ENCODE results near the gene PTTG1IP. TPM values are rescaled to one million over a fixed set of nuclear protein-coding genes. Genes with fewer than 3 reads are reported as not detected.

The PTTG1IP gene
- total and polyA plus RNA-seq, 2 of the 4 experiments (the other 2 are of a cell fraction): 167 to 194 TPM

DNA sequence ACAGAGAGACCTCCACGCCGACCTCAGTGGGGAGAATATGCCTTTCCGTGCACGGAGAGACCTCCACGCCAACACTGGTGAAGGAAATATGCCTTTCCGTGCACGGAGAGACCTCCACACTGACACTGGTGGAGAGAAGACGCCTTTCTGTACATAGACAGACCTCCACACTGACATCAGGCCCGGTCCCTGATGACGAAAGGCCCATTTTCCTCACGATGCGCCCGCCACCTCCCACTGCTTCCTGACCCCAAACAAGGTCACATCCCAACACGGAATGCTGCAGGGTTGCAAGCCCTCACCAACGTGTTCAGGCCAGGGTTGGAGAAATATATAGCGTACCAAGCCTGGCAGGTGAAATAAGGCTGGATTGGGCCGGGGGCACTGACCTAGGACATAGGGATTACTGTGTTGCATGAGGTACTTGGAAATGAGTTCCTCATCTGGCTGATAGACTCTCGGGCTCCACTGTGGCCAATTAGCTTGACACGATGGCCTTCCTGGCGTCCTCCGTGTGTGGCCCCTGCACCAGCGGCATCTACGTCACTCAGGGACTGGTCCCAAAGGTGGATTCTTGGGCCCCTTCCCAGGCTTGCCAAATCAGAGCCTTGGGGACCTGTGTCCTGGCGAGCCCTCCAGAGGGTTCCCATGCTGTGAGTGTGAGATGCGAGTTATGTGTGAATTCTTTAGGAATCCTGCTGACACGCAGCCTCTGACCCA is 39.1 kb downstream of the PTTG1IP start:
- Histone ChIP-seq H3K9me3 (ENCODE audit: control insufficient read depth, insufficient read depth, low read length) (peaks cover 8% of the 10 kb centered on the region), H2BK5ac (ENCODE audit: low read depth, low read length, poor library complexity, severe bottlenecking) (no peak overlapping the region), H4K91ac (ENCODE audit: insufficient read depth, low read depth, low read length) (no peak overlapping the region), H2AK5ac (ENCODE audit: low read depth, low read length) (no peak overlapping the region), H2AK9ac (replicated peaks; ENCODE audit: low read depth, low read length, poor library complexity) (no peak overlapping the region), H3K4ac (ENCODE audit: low read depth, low read length) (no peak overlapping the region), H2AFZ (replicated peaks; ENCODE audit: low read length, poor library complexity) (peak overlapping the region; percentile 8), H4K8ac (ENCODE audit: low read depth in 2 of 2, low read length in 2 of 2) (no peak overlapping the region), H3K9me1 (ENCODE audit: insufficient read depth, low read length) (no peaks in the 10 kb centered on the region), H2BK20ac (ENCODE audit: low read depth, low read length) (no peak overlapping the region), H3K18ac (ENCODE audit: low read depth, low read length) (no peak overlapping the region), H3K23ac (ENCODE audit: low read depth, low read length) (no peak overlapping the region), H3K79me1 (ENCODE audit: low read depth in 1 of 2, low read length in 2 of 2) (no peaks in the 10 kb centered on the region), H3K27ac (ENCODE audit: insufficient read depth, low read length) (no peak overlapping the region), H3K14ac (replicated peaks; ENCODE audit: low read depth, low read length) (no peak overlapping the region), H3K4me2 (ENCODE audit: low read depth, low read length) (no peak overlapping the region), H2BK120ac (ENCODE audit: low read depth, low read length) (no peak overlapping the region), H4K5ac (ENCODE audit: low read depth, low read length) (no peak overlapping the region), H2BK15ac (ENCODE audit: low read depth, low read length) (no peak overlapping the region), H3K9ac (ENCODE audit: low read depth, low read length) (no peak overlapping the region), H3K36me3 (ENCODE audit: control insufficient read depth, insufficient read depth, low read length) (no peaks in the 10 kb centered on the region), H3K56ac (ENCODE audit: extremely low read depth, insufficient read depth, low read length) (no peak overlapping the region), H3K27me3 (ENCODE audit: control insufficient read depth, insufficient read depth, low read length) (peaks cover 20% of the 10 kb centered on the region), H4K20me1 (ENCODE audit: insufficient read depth, low read length) (no peaks in the 10 kb centered on the region), H3K4me3 (ENCODE audit: insufficient read depth, low read depth, low read length) (no peak overlapping the region), H3K4me1 (ENCODE audit: control insufficient read depth, insufficient read depth, low read length) (peaks cover 5% of the 10 kb centered on the region; the same call in 1 of the 2 replicates)
- DNase-seq (no peak), ATAC-seq (ENCODE audit: low read depth) (no peak)
- BruUV-seq (replicated peaks): no TSS peak
- in situ Hi-C loops (cut with MboI; ENCODE audit: low sequenced_read_pairs) (no loop called here), intact Hi-C loops (cut with micrococcal nuclease) (loop anchor here (1.0 kb wide), 1 partner anchor 12 kb away; no protein-coding TSS in a partner anchor), dilution Hi-C loops (cut with HindIII; ENCODE audit: low sequenced_read_pairs, unreplicated experiment) (no loop called here)
- 80% methylated on average over 12 of the region's 26 CpGs; no CpG with 5 or more reads in 1 of the 2 experiments for WGBS, 2 experiments (ENCODE audit: extremely low coverage in 2 of 2, insufficient read length in 1 of 2)
- TF ChIP-seq MXI1 (IDR thresholded peaks at IDR 0.05; ENCODE audit: borderline replicate concordance, low read depth, low read length) (no peak), RCOR1 (IDR thresholded peaks at IDR 0.05; ENCODE audit: insufficient replicate concordance, low read length) (no peak), FOS (IDR thresholded peaks at IDR 0.05; ENCODE audit: low read depth, low read length) (no peak), NFE2L2 (IDR thresholded peaks at IDR 0.05; ENCODE audit: low read depth, low read length) (no peak), RAD21 (IDR thresholded peaks at IDR 0.05; ENCODE audit: low read length) (no peak), CEBPB (IDR thresholded peaks at IDR 0.05; ENCODE audit: low read depth, low read length) (no peak), CHD1 (IDR thresholded peaks at IDR 0.05; ENCODE audit: low read depth, low read length) (no peak), RFX5 (IDR thresholded peaks at IDR 0.05; ENCODE audit: low read depth, low read length) (no peak), MAZ (IDR thresholded peaks at IDR 0.05; ENCODE audit: borderline replicate concordance, low read depth, low read length) (no peak), BHLHE40 (IDR thresholded peaks at IDR 0.05; ENCODE audit: low read depth, low read length) (no peak), MAFK (IDR thresholded peaks at IDR 0.05; ENCODE audit: low read depth, low read length) (no peak), POLR2A (IDR thresholded peaks at IDR 0.05; ENCODE audit: low read depth, low read length) (no peak), SMC3 (IDR thresholded peaks at IDR 0.05; ENCODE audit: low read depth, low read length) (no peak)
- TF ChIP-seq, protein P1, sequence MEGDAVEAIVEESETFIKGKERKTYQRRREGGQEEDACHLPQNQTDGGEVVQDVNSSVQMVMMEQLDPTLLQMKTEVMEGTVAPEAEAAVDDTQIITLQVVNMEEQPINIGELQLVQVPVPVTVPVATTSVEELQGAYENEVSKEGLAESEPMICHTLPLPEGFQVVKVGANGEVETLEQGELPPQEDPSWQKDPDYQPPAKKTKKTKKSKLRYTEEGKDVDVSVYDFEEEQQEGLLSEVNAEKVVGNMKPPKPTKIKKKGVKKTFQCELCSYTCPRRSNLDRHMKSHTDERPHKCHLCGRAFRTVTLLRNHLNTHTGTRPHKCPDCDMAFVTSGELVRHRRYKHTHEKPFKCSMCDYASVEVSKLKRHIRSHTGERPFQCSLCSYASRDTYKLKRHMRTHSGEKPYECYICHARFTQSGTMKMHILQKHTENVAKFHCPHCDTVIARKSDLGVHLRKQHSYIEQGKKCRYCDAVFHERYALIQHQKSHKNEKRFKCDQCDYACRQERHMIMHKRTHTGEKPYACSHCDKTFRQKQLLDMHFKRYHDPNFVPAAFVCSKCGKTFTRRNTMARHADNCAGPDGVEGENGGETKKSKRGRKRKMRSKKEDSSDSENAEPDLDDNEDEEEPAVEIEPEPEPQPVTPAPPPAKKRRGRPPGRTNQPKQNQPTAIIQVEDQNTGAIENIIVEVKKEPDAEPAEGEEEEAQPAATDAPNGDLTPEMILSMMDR (conservative IDR thresholded peaks at IDR 0.05; ENCODE audit: low read depth, low read length): no peak
- TF ChIP-seq, protein P2, sequence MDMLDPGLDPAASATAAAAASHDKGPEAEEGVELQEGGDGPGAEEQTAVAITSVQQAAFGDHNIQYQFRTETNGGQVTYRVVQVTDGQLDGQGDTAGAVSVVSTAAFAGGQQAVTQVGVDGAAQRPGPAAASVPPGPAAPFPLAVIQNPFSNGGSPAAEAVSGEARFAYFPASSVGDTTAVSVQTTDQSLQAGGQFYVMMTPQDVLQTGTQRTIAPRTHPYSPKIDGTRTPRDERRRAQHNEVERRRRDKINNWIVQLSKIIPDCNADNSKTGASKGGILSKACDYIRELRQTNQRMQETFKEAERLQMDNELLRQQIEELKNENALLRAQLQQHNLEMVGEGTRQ (IDR thresholded peaks at IDR 0.05; ENCODE audit: low read depth, low read length): no peak
- TF ChIP-seq, protein P3, sequence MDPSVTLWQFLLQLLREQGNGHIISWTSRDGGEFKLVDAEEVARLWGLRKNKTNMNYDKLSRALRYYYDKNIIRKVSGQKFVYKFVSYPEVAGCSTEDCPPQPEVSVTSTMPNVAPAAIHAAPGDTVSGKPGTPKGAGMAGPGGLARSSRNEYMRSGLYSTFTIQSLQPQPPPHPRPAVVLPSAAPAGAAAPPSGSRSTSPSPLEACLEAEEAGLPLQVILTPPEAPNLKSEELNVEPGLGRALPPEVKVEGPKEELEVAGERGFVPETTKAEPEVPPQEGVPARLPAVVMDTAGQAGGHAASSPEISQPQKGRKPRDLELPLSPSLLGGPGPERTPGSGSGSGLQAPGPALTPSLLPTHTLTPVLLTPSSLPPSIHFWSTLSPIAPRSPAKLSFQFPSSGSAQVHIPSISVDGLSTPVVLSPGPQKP (IDR thresholded peaks at IDR 0.05; ENCODE audit: borderline replicate concordance, low read depth, low read length): no peak
- POLR2A ChIA-PET (ENCODE audit: unreplicated experiment): no interaction called here
- CTCF ChIA-PET: no interaction called here

Data from IMR-90 (cell line).